GM21526 (cell line): ENCODE measurements around the gene ATP10A.
A peak's percentile ranks its signal among the peaks of the same experiment; 100 is the strongest.
"Not testable (repeated sequence)": the region's sequence is repeated elsewhere in the genome, so short reads cannot be mapped to it uniquely, and the experiment has no call there.

Experiments
- ATAC-seq: cut with Tn5 transposase; IDR thresholded peaks from one replicate; pipeline ENCODE4 v1.9.1; 2021; ENCODE audit warnings: moderate library complexity; ENCODE audit not compliant: unreplicated experiment, low FRiP score

Gene ATP10A

DNA sequence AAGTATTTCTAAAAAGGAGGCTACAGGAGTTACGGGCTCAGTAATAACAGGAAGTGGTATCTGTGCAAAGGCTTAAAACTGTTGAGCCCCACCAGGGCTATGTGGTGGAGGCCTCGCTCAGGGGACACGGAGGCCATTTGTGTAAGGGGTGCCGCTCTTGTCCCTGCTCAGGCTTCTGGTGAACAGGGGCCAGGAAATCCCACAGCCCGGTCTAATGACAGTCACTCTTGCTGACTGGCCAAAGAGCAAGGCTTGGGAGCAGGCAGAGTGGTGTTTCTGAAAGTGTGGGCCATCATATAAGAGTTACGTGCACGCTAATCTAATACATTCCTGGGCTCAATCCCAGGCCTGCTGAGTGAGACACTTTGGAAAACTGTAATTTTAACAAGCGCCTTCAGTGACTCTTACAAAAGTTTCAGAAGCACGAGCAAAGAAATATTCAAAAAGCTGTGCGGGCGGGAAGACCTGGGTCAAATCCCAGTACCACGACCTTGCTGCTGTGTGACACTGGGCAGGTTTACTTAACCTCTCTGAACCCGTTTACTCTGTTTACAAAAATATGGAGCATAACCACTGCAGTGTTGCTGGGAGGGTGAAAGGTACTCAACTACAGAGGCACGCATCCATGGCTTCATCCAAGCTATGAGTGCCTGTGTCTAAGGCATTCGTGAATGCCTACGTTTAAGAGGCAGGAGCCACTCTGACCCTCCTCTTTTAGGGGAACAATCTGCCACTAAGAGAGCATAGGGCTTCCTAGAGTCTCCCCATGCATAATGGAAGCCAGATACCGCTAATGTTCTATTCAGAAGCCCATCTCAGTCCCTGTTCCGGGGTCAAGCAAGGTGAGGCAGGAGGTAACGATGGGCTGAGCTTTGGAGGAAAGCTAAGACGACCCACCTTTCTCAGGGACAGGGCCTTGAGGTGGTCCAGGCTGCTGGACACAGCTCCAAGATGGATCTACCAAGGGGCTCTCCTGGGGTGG, 2.0 kb downstream of the ATP10A start:
- no peak for ATAC-seq

DNA sequence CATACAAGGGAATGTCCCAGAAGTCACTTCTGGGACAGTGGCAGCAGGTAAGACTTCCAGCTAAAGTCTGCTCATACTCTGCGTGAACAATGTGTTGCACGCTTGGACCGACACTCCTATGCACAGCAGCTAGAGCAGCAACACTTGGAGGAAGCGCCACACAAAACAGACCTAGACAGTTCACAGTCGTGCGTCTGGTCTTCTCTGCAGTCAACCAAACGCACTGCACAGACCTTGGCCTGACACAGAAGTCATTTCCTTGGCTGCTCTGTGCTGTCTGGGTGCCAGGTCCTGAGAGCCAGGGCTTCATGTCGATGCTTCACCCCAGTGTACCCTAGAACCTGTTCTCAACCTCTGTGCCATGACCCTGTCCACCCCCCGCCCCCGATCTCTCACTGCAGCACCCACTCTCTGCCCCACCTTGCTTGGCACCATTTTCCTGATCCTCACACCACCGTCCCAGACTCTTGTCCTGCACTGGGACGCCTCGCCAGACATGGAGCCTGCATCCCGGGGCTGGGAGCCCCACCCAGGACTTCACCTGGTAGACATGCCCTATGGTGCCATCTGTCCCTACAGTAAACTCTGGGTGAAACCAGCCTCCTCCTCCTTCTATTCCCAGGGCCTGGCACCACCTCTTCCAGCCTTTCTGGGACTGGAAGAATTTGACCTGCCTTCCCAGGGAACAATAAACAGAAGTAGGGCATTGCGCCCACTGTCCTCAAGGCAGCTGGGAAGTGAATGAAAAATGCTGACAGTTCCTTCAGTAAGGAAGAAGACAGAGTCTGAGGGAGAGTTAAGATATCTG, 3.1 kb downstream of the ATP10A start:
- no peak for ATAC-seq

DNA sequence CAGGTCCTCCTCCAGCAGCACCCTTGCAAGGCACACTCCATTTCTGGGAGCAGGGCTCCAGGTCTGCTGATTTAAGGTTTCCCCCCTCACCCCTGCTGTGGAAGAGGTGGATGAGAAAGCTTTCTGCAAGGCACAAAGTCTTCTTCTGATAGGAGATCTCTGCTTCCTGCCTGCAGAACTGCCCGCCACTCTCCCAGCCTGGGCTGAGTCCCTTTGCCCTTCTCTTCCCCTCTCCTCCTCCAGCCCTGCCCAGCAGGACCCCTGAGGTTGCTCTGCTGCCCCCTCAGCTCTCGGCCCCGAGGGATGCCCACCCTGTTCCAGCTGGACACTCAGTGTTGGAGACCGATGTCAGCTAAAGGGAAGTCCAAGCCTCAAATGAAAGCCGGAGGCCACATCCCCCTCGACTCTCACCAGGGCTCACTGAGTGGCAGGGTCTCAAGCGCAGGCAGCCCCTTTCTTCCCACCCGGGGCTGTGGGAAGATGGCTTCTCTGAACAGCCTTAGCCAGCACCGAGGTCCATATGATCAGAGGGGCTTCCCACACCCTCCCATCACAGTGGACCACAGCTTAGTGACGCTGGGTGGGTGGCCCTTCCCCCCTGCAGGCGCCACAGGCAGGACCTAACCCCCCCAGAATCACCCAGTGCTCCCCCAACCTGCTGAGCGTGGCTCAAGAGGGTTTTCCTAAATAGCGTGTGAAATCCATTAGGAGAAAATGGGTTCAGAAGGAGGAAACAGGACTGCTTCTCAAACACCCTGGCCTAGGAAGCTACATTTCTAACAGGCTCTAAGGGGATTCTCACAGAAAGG, 4.0 kb downstream of the ATP10A start:
- ATAC-seq = no peak

DNA sequence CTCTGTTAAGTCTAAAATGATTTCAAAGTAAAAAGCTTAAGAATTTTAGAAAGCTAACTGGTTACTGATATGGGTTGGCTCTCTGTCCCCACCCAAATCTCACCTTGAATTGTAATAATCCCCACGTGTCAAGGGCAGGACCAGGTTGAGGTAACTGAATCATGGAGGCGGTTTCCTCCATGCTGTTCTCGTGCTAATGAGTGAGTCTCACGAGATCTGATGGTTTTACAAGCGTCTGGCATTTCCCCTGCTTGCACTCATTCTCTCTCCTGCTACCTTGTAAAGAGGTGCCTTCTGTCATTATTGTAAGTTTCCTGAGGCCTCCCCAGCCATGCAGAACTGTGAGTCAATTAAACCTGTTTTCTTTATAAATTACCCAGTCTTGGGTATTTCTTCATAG, 7.1 kb downstream of the ATP10A start:
- not testable (repeated sequence) for ATAC-seq

DNA sequence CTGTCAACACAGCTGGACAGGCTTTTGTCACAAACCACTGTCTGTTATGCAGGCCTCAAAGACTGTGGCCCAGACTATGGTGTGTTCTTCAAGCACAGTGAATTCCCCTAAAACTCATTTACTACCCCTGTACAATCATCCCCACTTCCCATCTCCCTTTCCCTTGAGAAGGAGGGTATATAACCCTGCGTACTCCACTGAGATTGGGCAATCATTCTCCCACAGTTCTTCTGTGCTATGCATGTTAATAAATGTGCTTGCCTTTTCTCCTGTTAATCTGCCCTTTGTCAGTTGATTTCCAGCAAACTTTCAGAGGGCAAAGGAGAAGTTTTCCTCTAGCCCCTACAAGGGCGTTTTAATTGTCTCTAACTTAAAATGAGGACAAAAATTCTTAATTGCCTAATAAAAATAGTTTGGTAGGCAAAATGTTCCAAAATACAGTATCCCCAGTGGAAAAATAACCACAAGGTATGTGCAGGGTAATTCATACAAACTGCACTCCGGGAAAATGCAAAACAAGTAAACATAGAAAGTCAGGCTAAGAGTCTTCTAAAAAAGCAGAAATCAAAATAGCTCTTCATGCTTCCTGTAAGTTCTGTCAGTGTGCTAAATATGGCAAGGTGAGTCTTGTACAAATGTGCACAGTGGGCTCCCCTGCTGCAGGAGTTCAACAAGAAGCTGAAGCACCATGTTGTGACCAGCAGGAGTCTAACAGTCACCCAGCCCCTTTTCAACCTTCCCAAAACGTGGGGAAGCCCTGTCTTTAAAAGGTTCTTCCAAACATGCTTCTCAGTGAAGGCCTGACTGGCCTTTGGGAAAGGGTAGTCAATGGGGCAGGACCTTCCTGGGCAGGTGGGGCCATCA, 10.2 kb downstream of the ATP10A start:
- ATAC-seq = no peak

DNA sequence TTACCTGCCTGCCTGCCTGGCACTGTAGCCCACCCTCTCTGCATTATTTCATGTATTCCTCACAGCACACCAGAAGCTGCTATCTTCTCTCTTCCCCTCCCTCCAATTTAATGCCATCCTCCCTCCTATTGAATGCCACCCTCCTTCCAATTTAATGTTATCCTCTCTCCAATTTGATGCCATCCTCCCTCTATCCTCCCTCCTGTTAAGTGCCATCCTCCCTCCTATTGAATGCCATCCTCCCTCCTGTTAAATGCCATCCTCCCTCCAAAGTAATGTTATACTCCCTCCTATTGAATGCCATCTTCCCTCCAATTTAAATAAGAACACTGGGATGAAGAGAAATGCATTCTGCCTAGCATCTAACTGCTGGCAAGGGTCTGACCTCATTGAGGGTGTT, 11.1 kb downstream of the ATP10A start:
- no peak for ATAC-seq

DNA sequence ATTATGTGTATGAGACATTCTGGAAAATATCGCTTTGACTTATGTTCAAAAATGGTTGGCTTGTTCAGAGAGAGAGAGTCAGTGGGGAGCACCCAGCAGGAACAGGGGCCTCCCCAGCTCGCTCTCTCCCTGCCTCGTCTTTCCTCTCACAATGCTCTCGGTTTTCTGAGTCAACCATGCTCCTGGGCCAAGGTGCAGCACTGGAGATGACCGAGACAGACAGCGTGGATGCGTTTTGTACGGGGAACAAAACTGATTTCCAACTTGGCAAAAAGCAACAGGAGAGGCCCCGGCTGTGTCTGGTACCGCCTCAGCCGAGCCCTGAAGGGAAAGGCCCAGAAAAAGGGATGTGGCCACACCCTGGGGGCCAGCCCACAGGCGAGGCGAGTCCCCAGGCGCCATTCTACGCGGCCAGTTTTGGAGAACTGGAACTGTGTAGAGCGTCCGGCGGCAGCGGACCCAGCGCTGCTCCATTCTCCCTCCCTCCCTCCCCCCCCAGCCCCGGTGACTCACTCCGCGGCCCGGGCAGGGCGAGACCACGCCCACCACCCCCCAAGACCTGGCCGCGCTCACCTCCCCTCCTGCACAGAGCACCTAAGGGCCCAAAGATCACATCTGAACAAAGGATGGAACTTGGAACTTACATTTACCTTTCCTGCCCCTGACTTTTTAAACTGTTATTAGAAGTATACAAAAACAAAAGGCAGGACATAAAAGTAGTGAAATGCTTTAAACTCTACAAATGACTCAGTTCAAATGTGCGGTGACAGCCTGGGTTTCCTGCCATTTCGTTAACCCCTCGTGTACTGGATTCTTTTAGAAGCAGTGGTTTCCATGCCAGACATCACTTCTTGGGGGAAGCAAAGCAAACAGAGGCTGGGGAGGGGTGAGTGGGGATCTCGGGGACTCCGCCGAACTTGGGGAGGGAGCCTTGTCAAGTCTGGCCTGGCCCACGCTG, 12.7 kb downstream of the ATP10A start:
- peak; percentile 71 for ATAC-seq

DNA sequence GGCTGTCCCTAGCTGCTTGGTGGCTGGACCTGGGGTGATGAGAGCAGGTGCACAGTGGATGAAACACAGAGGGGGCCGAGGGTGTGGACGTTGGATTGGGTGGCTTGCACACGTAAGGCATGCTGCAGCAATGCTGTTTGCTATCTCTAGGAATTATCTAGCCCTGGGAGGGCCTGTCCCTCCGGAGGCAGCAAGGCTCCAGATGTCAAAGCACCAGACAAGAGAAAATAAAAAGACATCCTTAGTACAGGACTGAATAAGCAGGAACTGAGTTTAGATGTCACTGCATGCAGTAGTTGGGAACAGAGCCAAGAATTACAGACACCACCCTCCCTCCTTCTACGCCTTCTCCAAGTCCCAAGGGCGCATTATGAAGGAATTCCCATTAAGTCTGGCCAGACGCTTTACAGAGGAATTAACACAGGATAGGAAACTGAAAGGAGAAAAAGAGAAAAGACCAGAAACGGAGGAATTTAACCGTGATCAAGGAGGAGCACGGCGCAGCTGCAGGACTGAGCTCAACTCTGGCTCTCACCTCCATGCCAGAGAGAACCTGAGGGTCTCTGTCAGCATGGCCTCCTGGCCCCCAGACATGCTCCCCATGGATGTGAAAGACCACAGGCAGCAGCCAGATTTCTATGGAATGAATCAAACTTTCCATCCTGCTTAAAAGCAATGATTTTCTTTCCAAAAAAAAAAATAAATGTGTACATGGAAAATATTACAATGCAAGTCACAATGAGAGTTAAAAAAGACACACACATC, 13.8 kb downstream of the ATP10A start:
- no peak for ATAC-seq

DNA sequence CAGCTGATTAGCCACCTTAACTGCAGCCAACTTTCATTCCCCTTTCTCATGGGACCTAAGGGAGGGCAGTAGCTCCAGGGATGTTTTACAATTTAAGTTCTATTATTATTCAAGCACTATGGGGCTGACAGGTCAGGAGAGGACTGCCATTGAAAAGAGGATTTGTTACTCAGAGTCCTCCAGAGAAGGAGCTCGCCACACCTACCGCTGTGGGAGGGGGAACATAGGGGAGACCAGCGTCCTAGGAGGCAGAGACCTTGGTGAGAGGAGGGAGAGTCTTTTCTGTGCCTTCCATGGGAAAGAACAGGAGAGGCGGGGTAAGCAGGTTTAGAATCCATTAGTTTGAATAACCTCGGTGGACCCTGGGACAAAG, 14.4 kb downstream of the ATP10A start:
- no peak for ATAC-seq

DNA sequence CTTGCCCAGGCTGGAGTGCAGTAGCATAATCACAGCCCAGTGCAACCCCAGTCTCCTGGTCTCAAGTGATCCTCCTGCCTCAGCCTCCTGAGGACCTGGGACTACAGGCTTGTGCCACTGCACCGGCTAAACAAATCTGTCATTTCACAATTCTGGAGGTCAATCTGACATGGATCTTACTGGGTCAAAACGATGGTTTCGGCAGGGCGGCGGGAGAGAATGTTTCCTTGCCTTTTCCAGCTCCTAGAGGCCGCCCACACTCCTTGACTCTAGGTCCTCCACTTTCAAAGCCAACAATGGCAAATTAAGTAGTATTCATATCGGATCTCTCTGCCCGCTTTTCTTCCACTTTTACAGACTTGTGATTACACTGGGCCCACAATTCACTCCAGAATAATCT, 14.8 kb downstream of the ATP10A start:
- no peak for ATAC-seq

DNA sequence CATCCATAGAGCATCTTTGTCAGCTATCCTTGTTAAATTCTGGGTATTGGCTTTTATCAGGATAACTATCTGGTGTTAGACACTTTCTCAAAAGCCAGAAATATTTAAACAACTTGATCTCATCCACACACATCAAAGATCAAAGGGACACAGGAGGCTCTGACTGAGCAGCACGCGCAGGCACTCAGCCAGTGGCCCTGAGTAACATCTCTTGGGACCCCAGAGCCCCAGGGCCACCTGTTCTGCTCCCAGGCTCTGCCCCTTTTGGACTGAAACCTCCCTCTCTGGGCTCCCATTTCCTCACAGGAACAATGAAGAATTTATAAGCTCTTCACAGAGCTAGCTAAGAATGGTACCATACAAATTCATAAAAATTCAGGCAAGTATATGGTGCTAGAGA, 16.1 kb downstream of the ATP10A start:
- ATAC-seq = no peak

DNA sequence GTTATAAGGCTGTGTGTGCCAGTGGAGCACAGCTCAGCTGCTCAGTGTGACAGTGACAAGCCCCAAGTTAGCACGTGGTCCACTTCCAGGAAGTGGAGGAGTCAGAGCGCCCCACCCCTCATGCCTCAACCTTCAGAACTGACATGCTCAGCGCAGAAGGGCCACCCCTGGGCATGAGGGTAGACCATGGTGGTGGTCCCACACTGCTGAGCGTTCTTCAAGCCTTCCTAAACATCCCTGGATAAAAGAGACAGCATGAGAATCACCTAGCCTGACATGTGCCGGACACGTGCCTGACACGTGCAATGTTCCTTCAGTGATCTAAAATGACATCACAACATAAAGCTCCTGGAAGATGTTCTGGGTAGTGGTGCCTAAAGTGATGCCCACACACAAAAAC, 16.8 kb downstream of the ATP10A start:
- ATAC-seq = no peak

DNA sequence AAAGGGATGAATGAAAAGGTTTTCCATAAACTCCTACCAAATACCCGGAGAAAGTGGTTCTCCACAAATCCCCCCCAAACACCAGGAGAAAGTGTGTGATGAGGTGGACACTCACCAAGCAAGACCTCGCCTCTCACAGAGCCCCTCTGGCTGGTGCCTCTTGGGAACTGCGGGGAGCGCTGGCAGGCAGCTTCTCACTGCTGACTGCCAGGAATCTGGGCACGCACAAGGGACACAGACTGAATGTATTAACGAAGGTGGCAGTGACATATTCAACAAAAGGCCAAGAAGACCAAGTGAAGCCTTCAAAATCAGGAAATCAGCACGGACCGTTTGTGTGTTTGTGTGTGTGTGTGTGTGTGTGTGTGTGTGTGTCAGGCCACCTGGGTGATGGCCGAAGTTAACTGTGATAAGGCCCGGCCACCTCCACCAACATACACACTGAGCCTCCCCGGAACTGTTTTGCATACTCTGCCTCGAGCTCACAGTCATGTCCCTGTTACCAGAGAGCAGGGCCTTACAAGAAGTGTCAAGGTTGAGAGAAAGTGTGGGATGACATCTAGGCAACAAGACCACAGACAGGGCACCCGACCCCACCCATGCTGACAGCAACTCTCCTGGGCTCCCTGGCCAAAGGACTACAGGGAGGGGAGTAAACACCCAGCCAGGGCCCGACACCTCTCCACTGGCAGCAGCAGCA, 18.0 kb downstream of the ATP10A start:
- ATAC-seq = no peak

DNA sequence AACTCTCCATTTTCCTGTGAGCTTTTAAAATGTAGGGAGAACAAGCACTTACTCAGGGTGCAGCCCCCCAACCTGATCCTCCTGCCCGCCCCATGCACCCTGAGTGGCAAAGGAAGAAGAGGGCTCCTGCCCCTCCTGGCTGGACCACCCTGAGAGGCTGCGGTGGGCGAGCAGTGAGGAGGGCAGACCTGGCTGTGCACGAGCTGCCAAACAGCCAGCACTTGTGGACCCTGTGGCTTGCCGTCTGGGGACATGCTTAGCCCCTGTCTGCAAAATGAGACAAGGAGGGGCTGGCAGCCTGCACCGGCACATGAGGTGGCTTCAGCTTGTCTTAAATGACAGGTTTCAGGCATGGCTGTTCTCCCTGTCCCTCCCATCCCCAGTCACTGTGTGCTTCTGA, 18.6 kb downstream of the ATP10A start:
- no peak for ATAC-seq

DNA sequence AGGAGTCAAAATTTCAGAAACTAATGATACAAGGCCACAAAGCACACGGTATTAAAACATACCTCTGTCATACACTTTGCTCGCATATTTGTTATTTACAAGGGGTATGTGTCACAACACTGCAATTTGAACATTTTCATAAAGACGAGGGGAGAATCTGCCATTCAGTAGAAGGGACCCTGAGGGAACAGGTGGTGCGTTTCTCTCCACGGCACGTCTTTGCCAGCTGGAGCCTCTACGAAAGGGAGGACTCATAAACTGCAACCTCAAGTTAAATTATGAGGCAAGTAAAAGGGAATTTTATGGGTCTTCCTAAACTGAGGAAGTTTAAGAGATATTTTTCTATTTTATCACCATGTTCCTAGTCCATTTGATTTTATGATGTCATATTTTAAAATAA, 19.1 kb downstream of the ATP10A start:
- ATAC-seq = no peak

DNA sequence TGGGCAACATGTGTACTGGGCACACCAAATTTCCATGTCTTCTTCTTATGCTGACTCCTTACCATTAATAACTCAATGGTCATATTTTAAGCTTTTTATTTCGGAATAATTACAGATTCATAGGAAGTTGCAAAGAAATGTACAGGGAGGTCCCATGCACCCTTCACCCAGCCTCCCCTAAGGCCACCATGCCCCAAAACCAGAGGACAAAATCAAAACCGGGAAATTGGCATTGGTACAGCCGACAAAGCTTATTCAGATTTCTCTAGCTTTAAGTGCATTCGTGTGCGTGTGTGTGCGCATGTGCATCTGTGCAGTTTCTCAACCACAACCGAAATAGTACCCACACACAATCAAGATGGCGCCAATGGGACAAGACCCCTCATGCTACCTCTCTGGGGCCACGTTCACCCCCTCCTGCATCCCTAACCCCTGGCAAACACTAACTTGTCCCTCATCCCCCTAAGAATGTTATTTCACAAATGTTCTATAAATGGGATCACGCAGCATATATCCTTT, 23.4 kb downstream of the ATP10A start:
- no peak for ATAC-seq

DNA sequence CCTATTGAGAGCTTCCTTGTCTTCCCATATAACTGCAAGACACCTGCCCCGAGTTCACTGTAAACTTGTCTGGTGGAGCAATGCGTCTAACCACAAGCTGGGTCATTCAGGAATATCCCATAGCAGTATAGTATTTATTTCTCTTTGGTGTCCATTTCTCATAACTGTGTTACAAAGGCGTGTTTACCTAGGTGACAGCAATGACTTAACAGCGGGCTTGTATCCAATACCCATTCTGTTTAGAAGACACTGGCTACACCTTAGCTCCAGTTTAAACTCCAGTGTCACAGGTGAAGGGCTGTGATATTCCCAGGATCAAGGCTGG, 24.3 kb downstream of the ATP10A start:
- no peak for ATAC-seq
